SK-N-SH (cell line): Measurements from ENCODE around the gene SBF2. TPM values are rescaled to one million over a fixed set of nuclear protein-coding genes. Genes with fewer than 3 reads are reported as not detected.

Experiments used
- CTCF ChIA-PET: fragments of 300-600, 350-600 bp; formaldehyde crosslinking; extraction: SDS; loops from one replicate; lab custom pipeline; 2021; lab: Yijun Ruan, JAX
- POLR2A ChIA-PET: fragments of 350-600 bp; sonication (Branson Sonifier 250); formaldehyde crosslinking; extraction: SDS; loops from one replicate; lab custom pipeline; 2020; ENCODE audit warnings: antibody characterized with exemption, inconsistent platforms; lab: Yijun Ruan, JAX
- DNase-seq: peaks from one replicate; pipeline ENCODE4 v3.0.0; 2012
- H2AFZ ChIP-seq: fragments of 200-600 bp; sonication (generic); 2 replicates; pipeline ENCODE4 v1.8.1; 2016; ENCODE audit warnings: antibody characterized with exemption, mild to moderate bottlenecking, low read depth
- H3F3A ChIP-seq: fragments of 200-600 bp; sonication (generic); replicated peaks from 2 replicates; pipeline ENCODE3; 2016; ENCODE audit warnings: antibody characterized with exemption, mild to moderate bottlenecking; ENCODE audit not compliant: insufficient read depth
- H3K27ac ChIP-seq, 2 experiments: fragments of 200-500 bp in 1 of 2; fragments of 200-600 bp in 1 of 2; sonication (Bioruptor generic) in 1 of 2; sonication (generic), shearing (Covaris generic) in 1 of 2; 2 replicates each; pipeline versions ENCODE4 v1.5.1 to v1.6.1; 2014 to 2016; ENCODE audit warnings: low read depth in 2 of 2, inconsistent platforms in 1 of 2, low read length in 1 of 2, mild to moderate bottlenecking in 1 of 2, mixed read lengths in 1 of 2
- H3K27me3 ChIP-seq: fragments of 200-600 bp; sonication (generic), shearing (Covaris generic); 2 replicates; pipeline ENCODE4 v1.6.1; 2016; ENCODE audit warnings: mixed run types; ENCODE audit not compliant: insufficient read depth
- H3K36me3 ChIP-seq, 2 experiments: fragments of 200-500 bp in 1 of 2; fragments of 200-600 bp in 1 of 2; sonication (Bioruptor generic) in 1 of 2; sonication (generic) in 1 of 2; replicated peaks in 1 of 2; 2 replicates each; pipeline versions ENCODE3 to v1.5.1; 2014 to 2016; ENCODE audit warnings: low read length in 1 of 2, mild to moderate bottlenecking in 1 of 2; ENCODE audit not compliant: insufficient read depth in 2 of 2, control insufficient read depth in 1 of 2
- H3K4me1 ChIP-seq, 2 experiments: fragments of 200-500 bp in 1 of 2; fragments of 200-600 bp in 1 of 2; sonication (Bioruptor generic) in 1 of 2; sonication (generic), shearing (Covaris generic) in 1 of 2; 2 replicates each; pipeline versions ENCODE4 v1.5.1 to v1.6.1; 2014 to 2016; ENCODE audit warnings: low read depth in 1 of 2, low read length in 1 of 2, mixed run types in 1 of 2; ENCODE audit not compliant: insufficient read depth in 2 of 2, control insufficient read depth in 1 of 2
- H3K4me2 ChIP-seq: fragments of 200-600 bp; sonication (generic), shearing (Covaris generic); 2 replicates; pipeline ENCODE4 v1.6.1; 2017; ENCODE audit warnings: mixed run types
- H3K4me3 ChIP-seq, 2 experiments: fragments of 200-500 bp in 1 of 2; fragments of 200-600 bp in 1 of 2; sonication (Bioruptor generic) in 1 of 2; sonication (generic), shearing (Covaris generic) in 1 of 2; 2 replicates each; pipeline versions ENCODE4 v1.5.1 to v1.8.1; 2014 to 2016; ENCODE audit warnings: low read depth in 2 of 2, inconsistent platforms in 1 of 2, low read length in 1 of 2, mild to moderate bottlenecking in 1 of 2, mixed read lengths in 1 of 2, moderate library complexity in 1 of 2
- H3K79me2 ChIP-seq: fragments of 200-600 bp; sonication (generic); 2 replicates; pipeline ENCODE4 v1.8.1; 2017; ENCODE audit warnings: mild to moderate bottlenecking; ENCODE audit not compliant: insufficient read depth
- H3K9ac ChIP-seq: fragments of 200-600 bp; sonication (generic); 2 replicates; pipeline ENCODE4 v1.6.1; 2017; ENCODE audit warnings: mixed run types
- H3K9me2 ChIP-seq: fragments of 200-600 bp; sonication (generic); 2 replicates; pipeline ENCODE4 v1.6.1; 2017; ENCODE audit warnings: mixed run types
- H3K9me3 ChIP-seq: fragments of 200-600 bp; sonication (generic); 2 replicates; pipeline ENCODE4 v1.6.1; 2017; ENCODE audit warnings: mixed run types, mild to moderate bottlenecking, moderate library complexity
- H4K20me1 ChIP-seq: fragments of 200-600 bp; sonication (generic); 2 replicates; pipeline ENCODE4 v1.6.1; 2017; ENCODE audit warnings: mild to moderate bottlenecking, mixed run types; ENCODE audit not compliant: insufficient read depth
- CTCF ChIP-seq: fragments of 200-600 bp; sonication (generic); IDR thresholded peaks from 2 replicates; pipeline ENCODE4 v1.6.1; 2017; ENCODE audit warnings: antibody characterized with exemption, mild to moderate bottlenecking, moderate library complexity
- ELF1 ChIP-seq: IDR thresholded peaks from 2 replicates; pipeline ENCODE4 v1.4.0; 2012
- EP300 ChIP-seq, 2 experiments: IDR thresholded peaks; 2 replicates each; pipeline versions ENCODE4 v1.4.0 to v1.6.1; 2012; ENCODE audit warnings: borderline replicate concordance in 1 of 2, low read depth in 1 of 2, low read length in 1 of 2
- FOSL2 ChIP-seq: IDR thresholded peaks from 2 replicates; pipeline ENCODE4 v1.4.0; 2012; ENCODE audit warnings: low read depth, mild to moderate bottlenecking, moderate library complexity, borderline replicate concordance
- FOXJ3 ChIP-seq: sonication (generic); formaldehyde crosslinking; IDR thresholded peaks from 2 replicates; pipeline ENCODE4 v1.5.1; 2020; ENCODE audit warnings: mild to moderate bottlenecking, missing genetic modification reagents
- FOXM1 ChIP-seq: IDR thresholded peaks from 2 replicates; pipeline ENCODE4 v1.4.0; 2012; ENCODE audit warnings: low read depth, mild to moderate bottlenecking
- IRF3 ChIP-seq: fragments of 150-350 bp; IDR thresholded peaks from 2 replicates; pipeline ENCODE4 v1.6.1; 2016; ENCODE audit warnings: mild to moderate bottlenecking, low read depth, low read length
- MEF2A ChIP-seq: IDR thresholded peaks from 2 replicates; pipeline ENCODE4 v1.4.0; 2012; ENCODE audit warnings: low read depth, borderline replicate concordance
- MXI1 ChIP-seq: IDR thresholded peaks from 2 replicates; pipeline ENCODE4 v1.6.1; 2012; ENCODE audit warnings: mild to moderate bottlenecking, low read depth, low read length, improper control_type of control experiment
- NFIC ChIP-seq: IDR thresholded peaks from 2 replicates; pipeline ENCODE4 v1.4.0; 2012; ENCODE audit warnings: borderline replicate concordance
- POLR2AphosphoS5 ChIP-seq: IDR thresholded peaks from 2 replicates; pipeline ENCODE4 v1.6.1; 2012; ENCODE audit warnings: low read depth, low read length
- RCOR1 ChIP-seq: fragments of 150-350 bp; IDR thresholded peaks from 2 replicates; pipeline ENCODE4 v1.6.1; 2017; ENCODE audit warnings: antibody characterized with exemption, low read length
- RFX5 ChIP-seq: IDR thresholded peaks from 2 replicates; pipeline ENCODE4 v1.6.1; 2012; ENCODE audit warnings: mild to moderate bottlenecking, improper control_type of control experiment, low read length
- RXRA ChIP-seq: IDR thresholded peaks from 2 replicates; pipeline ENCODE4 v1.4.0; 2012; ENCODE audit warnings: low read depth, mild to moderate bottlenecking, borderline replicate concordance
- SIN3A ChIP-seq: IDR thresholded peaks from 2 replicates; pipeline ENCODE4 v1.6.1; 2012; ENCODE audit warnings: low read depth, mild to moderate bottlenecking, low read length, moderate library complexity, borderline replicate concordance
- TAF1 ChIP-seq: IDR thresholded peaks from 2 replicates; pipeline ENCODE4 v1.6.1; 2012; ENCODE audit warnings: low read depth, mild to moderate bottlenecking, low read length, moderate library complexity, borderline replicate concordance
- TCF12 ChIP-seq: IDR thresholded peaks from 2 replicates; pipeline ENCODE4 v1.4.0; 2012
- ZBTB33 ChIP-seq: IDR thresholded peaks from 2 replicates; pipeline ENCODE4 v1.4.0; 2012; ENCODE audit warnings: low read depth, borderline replicate concordance
- WGBS: methylation state at CpG from one replicate; pipeline ENCODE4 v1.1.6; 2017; ENCODE audit warnings: low lambda C conversion rate; 5-methylcytosine and 5-hydroxymethylcytosine counted together
- polyA plus RNA-seq, 3 experiments: library from polyadenylated mRNA; depleted of rRNA; stranded (reverse); fragments of >200 nt; gene quantifications; 2 replicates each; pipeline ENCODE4 v1.2.3, GENCODE V29; 2012

Gene SBF2
- polyA plus RNA-seq, 1 of the 3 experiments (the other 2 are of a cell fraction): 23.0 TPM

- H3K36me3 ChIP-seq: peaks cover 0 to 18% of the 10 kb centered on the region in 2 experiments
- H3K4me2 ChIP-seq: no peak overlapping the region
- 28% methylated on average over 2 of the region's 2 CpGs for WGBS
- H3K79me2 ChIP-seq: 0 out of 2 replicates have a peak, but pooled peaks cover 5% of the 10 kb centered on the region
- ChIA-PET CTCF (no interaction called here), POLR2A (no interaction called here)
- no peak overlapping the region for H3K27ac ChIP-seq
- H3K9me2 ChIP-seq: no peaks in the 10 kb centered on the region
- H3F3A ChIP-seq: peaks cover 8% of the 10 kb centered on the region
- no peaks in the 10 kb centered on the region for H3K9me3 ChIP-seq
- no peaks in the 10 kb centered on the region for H3K4me1 ChIP-seq
- H3K27me3 ChIP-seq: no peaks in the 10 kb centered on the region
- H2AFZ ChIP-seq: no peak overlapping the region
- H3K9ac ChIP-seq: no peak overlapping the region
- TF ChIP-seq MEF2A: no peak
- no peak for TF ChIP-seq NFIC
- no peak for TF ChIP-seq IRF3
- TF ChIP-seq ZBTB33: no peak
- no peak for TF ChIP-seq CTCF
- no peak for TF ChIP-seq EP300 (IDR thresholded peaks at IDR 0.05; ENCODE audit: borderline replicate concordance in 1 of 2, low read depth in 1 of 2, low read length in 1 of 2)
- no peak for TF ChIP-seq ELF1
- H4K20me1 ChIP-seq: no peaks in the 10 kb centered on the region
- no peak overlapping the region for H3K4me3 ChIP-seq
- DNase-seq: no peak
Observed at GRCh38 chr11:9914064-9914463, 380.0 kb downstream of the SBF2 start.

GRCh38 chr11:9905960-9906791 is 387.8 kb downstream of the SBF2 start:
- H3K9me3 ChIP-seq: no peaks in the 10 kb centered on the region
- H4K20me1 ChIP-seq: no peaks in the 10 kb centered on the region
- no peak overlapping the region; a peak in 1 of 4 replicates for H3K4me3 ChIP-seq
- H3K4me2 ChIP-seq: peak overlapping the region; percentile 60
- ChIA-PET CTCF (interaction anchor here (1.5 kb wide), 1 partner anchor 10 kb away, joined by 3 read pairs; no protein-coding TSS in a partner anchor), POLR2A (no interaction called here)
- peak overlapping the region; percentile 59 for H3K9ac ChIP-seq
- H2AFZ ChIP-seq: no peak overlapping the region
- DNase-seq: no peak
- H3F3A ChIP-seq: peaks cover 43% of the 10 kb centered on the region
- no peaks in the 10 kb centered on the region for H3K27me3 ChIP-seq
- WGBS: 16% methylated on average over 3 of the region's 3 CpGs
- H3K36me3 ChIP-seq: peaks cover 0 to 10% of the 10 kb centered on the region in 2 experiments
- no peaks in the 10 kb centered on the region for H3K9me2 ChIP-seq
- H3K79me2 ChIP-seq: no peaks in the 10 kb centered on the region
- peaks cover 0 to 36% of the 10 kb centered on the region in 2 experiments for H3K4me1 ChIP-seq
- peak overlapping the region; percentile 90 to 92; a peak in 3 of 4 replicates for H3K27ac ChIP-seq
- TF ChIP-seq RXRA: peak; percentile 88
- TF ChIP-seq FOSL2: peak; percentile 89
- TF ChIP-seq ELF1: peak; percentile 19; the same call in 1 of the 2 replicates
- no peak for TF ChIP-seq RCOR1
- TF ChIP-seq MEF2A: 0 out of 2 replicates have a peak, but pooled peaks have one; percentile 14
- TF ChIP-seq TCF12: peak; percentile 99
- peak; percentile 84 for TF ChIP-seq NFIC
- TF ChIP-seq FOXM1: peak; percentile 87; the same call in 1 of the 2 replicates
- no peak for TF ChIP-seq TAF1
- no peak for TF ChIP-seq FOXJ3 (CRISPR knock-in tag)
- peak; percentile 89; the same call in 1 of the 2 replicates for TF ChIP-seq POLR2AphosphoS5
- no peak for TF ChIP-seq MXI1
- peak; percentile 70 to 99 for TF ChIP-seq EP300 (IDR thresholded peaks at IDR 0.05; ENCODE audit: borderline replicate concordance in 1 of 2, low read depth in 1 of 2, low read length in 1 of 2)
- no peak for TF ChIP-seq RFX5
- TF ChIP-seq SIN3A: 0 out of 2 replicates have a peak, but pooled peaks have one; percentile 32
